ENCODE results near the gene CARNS1. TPM values are rescaled to one million over a fixed set of nuclear protein-coding genes. Genes with fewer than 3 reads are reported as not detected.
A peak's percentile ranks its signal among the peaks of the same experiment; 100 is the strongest.

The CARNS1 gene
- total RNA-seq, 1 experiment from 2014 or later: 0.07 TPM

- POLR2A ChIA-PET: no interaction called here
- CTCF ChIA-PET: no interaction called here
- Mint-ChIP-seq H3K27ac (ENCODE audit: low read depth, unreplicated experiment) (no peak overlapping the region), H3K4me3 (ENCODE audit: unreplicated experiment) (no peak overlapping the region), H3K9me3 (ENCODE audit: unreplicated experiment) (no peaks in the 10 kb centered on the region), H3K36me3 (ENCODE audit: insufficient read depth, unreplicated experiment) (peaks cover 4% of the 10 kb centered on the region), H3K27me3 (ENCODE audit: insufficient read depth, unreplicated experiment) (no peaks in the 10 kb centered on the region), H3K4me1 (ENCODE audit: insufficient read depth, unreplicated experiment) (no peaks in the 10 kb centered on the region)
- no TSS peak for BruUV-seq (replicated peaks)
- no peak for TF ChIP-seq CTCF (IDR thresholded peaks at IDR 0.05; ENCODE audit: unreplicated experiment)
- intact Hi-C loops (cut with micrococcal nuclease): no loop called here
- no peak for DNase-seq (ENCODE audit: unreplicated experiment)
Measured at GRCh38 chr11:67456068-67456705, 40.7 kb downstream of the CARNS1 start.

GRCh38 chr11:67457453-67457852 lies 42.0 kb downstream of the CARNS1 start:
- no peak overlapping the region for H3K4me3 Mint-ChIP-seq (ENCODE audit: unreplicated experiment)
- no TSS peak for BruUV-seq (replicated peaks)
- no peaks in the 10 kb centered on the region for H3K27me3 Mint-ChIP-seq (ENCODE audit: insufficient read depth, unreplicated experiment)
- intact Hi-C loops (cut with micrococcal nuclease): no loop called here
- no peak for TF ChIP-seq CTCF (IDR thresholded peaks at IDR 0.05; ENCODE audit: unreplicated experiment)
- H3K27ac Mint-ChIP-seq (ENCODE audit: low read depth, unreplicated experiment): no peak overlapping the region
- no peaks in the 10 kb centered on the region for H3K9me3 Mint-ChIP-seq (ENCODE audit: unreplicated experiment)
- DNase-seq (ENCODE audit: unreplicated experiment): no peak
- H3K4me1 Mint-ChIP-seq (ENCODE audit: insufficient read depth, unreplicated experiment): no peaks in the 10 kb centered on the region
- CTCF ChIA-PET: no interaction called here
- H3K36me3 Mint-ChIP-seq (ENCODE audit: insufficient read depth, unreplicated experiment): no peaks in the 10 kb centered on the region
- POLR2A ChIA-PET: interaction anchor here (0.6 kb wide), 1 partner anchor 8 kb away, joined by 3 read pairs; no protein-coding TSS in a partner anchor

GRCh38 chr11:67458266-67458665 lies 42.8 kb downstream of the CARNS1 start:
- ChIA-PET CTCF (interaction anchor here (0.6 kb wide), 1 partner anchor 87 kb away, joined by 3 read pairs; no protein-coding TSS in a partner anchor), POLR2A (interaction anchor here (0.6 to 1.5 kb wide), 3 partner anchors 9 to 25 kb away, joined by 3 to 5 read pairs (median 3); no protein-coding TSS in a partner anchor)
- Mint-ChIP-seq H3K4me3 (ENCODE audit: unreplicated experiment) (no peak overlapping the region), H3K9me3 (ENCODE audit: unreplicated experiment) (no peaks in the 10 kb centered on the region), H3K4me1 (ENCODE audit: insufficient read depth, unreplicated experiment) (no peaks in the 10 kb centered on the region), H3K36me3 (ENCODE audit: insufficient read depth, unreplicated experiment) (no peaks in the 10 kb centered on the region), H3K27ac (ENCODE audit: low read depth, unreplicated experiment) (no peak overlapping the region), H3K27me3 (ENCODE audit: insufficient read depth, unreplicated experiment) (no peaks in the 10 kb centered on the region)
- TF ChIP-seq CTCF (IDR thresholded peaks at IDR 0.05; ENCODE audit: unreplicated experiment): no peak
- intact Hi-C loops (cut with micrococcal nuclease): no loop called here
- no TSS peak for BruUV-seq (replicated peaks)
- DNase-seq (ENCODE audit: unreplicated experiment): no peak

- H3K9me3 Mint-ChIP-seq (ENCODE audit: unreplicated experiment): no peaks in the 10 kb centered on the region
- H3K36me3 Mint-ChIP-seq (ENCODE audit: insufficient read depth, unreplicated experiment): peaks cover 11% of the 10 kb centered on the region
- H3K4me3 Mint-ChIP-seq (ENCODE audit: unreplicated experiment): no peak overlapping the region
- CTCF ChIA-PET: interaction anchor here (0.6 to 1.0 kb wide), 2 partner anchors 43 to 44 kb away, joined by 3 to 4 read pairs; no protein-coding TSS in a partner anchor
- TF ChIP-seq CTCF (IDR thresholded peaks at IDR 0.05; ENCODE audit: unreplicated experiment): no peak
- peaks cover 20% of the 10 kb centered on the region for H3K4me1 Mint-ChIP-seq (ENCODE audit: insufficient read depth, unreplicated experiment)
- intact Hi-C loops (cut with micrococcal nuclease): no loop called here
- BruUV-seq (replicated peaks): no TSS peak
- H3K27ac Mint-ChIP-seq (ENCODE audit: low read depth, unreplicated experiment): peak overlapping the region; percentile 91
- no peaks in the 10 kb centered on the region for H3K27me3 Mint-ChIP-seq (ENCODE audit: insufficient read depth, unreplicated experiment)
- no peak for DNase-seq (ENCODE audit: unreplicated experiment)
- POLR2A ChIA-PET: interaction anchor here (1.1 to 3.2 kb wide), 7 partner anchors 16 to 71 kb away, joined by 3 to 19 read pairs (median 4); partner anchors contain the start of genes PPP1CA, RAD9A and RPS6KB2
Measured at GRCh38 chr11:67463186-67463585, 47.7 kb downstream of the CARNS1 start.

Data from MCF 10A (cell line).